Keratinocyte (primary cell): ENCODE measurements around the gene FOXK1. TPM values are rescaled to one million over a fixed set of nuclear protein-coding genes. Genes with fewer than 3 reads are reported as not detected.

Source experiments
- DNase-seq: peaks from one replicate; pipeline ENCODE4 v3.0.0-alpha.2; 2011; ENCODE audit warnings: low read depth, missing footprints, low spot score
- FAIRE-seq: peaks from 2 replicates; lab custom pipeline; 2011; peaks lifted over from hg19 to GRCh38; lab: Jason Lieb, UNC
- H2AFZ ChIP-seq: 2 replicates; pipeline ENCODE4 v1.6.0; 2012; ENCODE audit warnings: low read length, control low read depth, inconsistent platforms; ENCODE audit not compliant: control insufficient read depth
- H3K27ac ChIP-seq: 2 replicates; pipeline ENCODE4 v1.5.1; 2011; ENCODE audit warnings: low read length; ENCODE audit not compliant: control insufficient read depth, insufficient read depth
- H3K27me3 ChIP-seq: 3 replicates; pipeline ENCODE4 v1.6.0; 2011; ENCODE audit warnings: low read length; ENCODE audit not compliant: control insufficient read depth, insufficient read depth; ENCODE audit errors: extremely low read depth
- H3K36me3 ChIP-seq, 2 experiments: 2 replicates in 1 of 2; 3 replicates in 1 of 2; pipeline ENCODE4 v1.5.1; 2011; ENCODE audit warnings: low read length in 2 of 2, mild to moderate bottlenecking in 1 of 2; ENCODE audit not compliant: control insufficient read depth in 2 of 2, insufficient read depth in 2 of 2; ENCODE audit errors: extremely low read depth in 1 of 2
- H3K4me1 ChIP-seq: 3 replicates; pipeline ENCODE4 v1.5.1; 2011; ENCODE audit warnings: low read length; ENCODE audit not compliant: control insufficient read depth, insufficient read depth; ENCODE audit errors: extremely low read depth
- H3K4me2 ChIP-seq: 3 replicates; pipeline ENCODE4 v1.6.0; 2011; ENCODE audit warnings: low read depth, low read length; ENCODE audit not compliant: control insufficient read depth, insufficient read depth; ENCODE audit errors: extremely low read depth
- H3K4me3 ChIP-seq, 3 experiments: fragments of 200-600 bp in 1 of 3; sonication (generic) in 1 of 3; 2 replicates in 2 of 3; 3 replicates in 1 of 3; pipeline ENCODE4 v1.5.1; 2011 to 2016; ENCODE audit warnings: low read length in 3 of 3, mild to moderate bottlenecking in 3 of 3, control low read depth in 2 of 3, inconsistent platforms in 1 of 3, low read depth in 1 of 3, mixed read lengths in 1 of 3, mixed run types in 1 of 3, moderate library complexity in 1 of 3; ENCODE audit not compliant: control insufficient read depth in 2 of 3, insufficient read depth in 2 of 3; ENCODE audit errors: extremely low read depth in 1 of 3
- H3K79me2 ChIP-seq: 2 replicates; pipeline ENCODE4 v1.6.0; 2012; ENCODE audit warnings: low read length; ENCODE audit not compliant: control insufficient read depth, insufficient read depth
- H3K9ac ChIP-seq: 3 replicates; pipeline ENCODE4 v1.6.0; 2011; ENCODE audit warnings: low read length; ENCODE audit not compliant: control insufficient read depth, insufficient read depth; ENCODE audit errors: extremely low read depth
- H3K9me1 ChIP-seq: 3 replicates; pipeline ENCODE4 v1.6.0; 2011; ENCODE audit warnings: low read length; ENCODE audit not compliant: control insufficient read depth, insufficient read depth; ENCODE audit errors: extremely low read depth
- H3K9me3 ChIP-seq: 2 replicates; pipeline ENCODE4 v1.5.1; 2012; ENCODE audit warnings: low read depth, low read length; ENCODE audit not compliant: control insufficient read depth
- H4K20me1 ChIP-seq: 3 replicates; pipeline ENCODE4 v1.6.0; 2011; ENCODE audit warnings: low read length; ENCODE audit not compliant: control insufficient read depth, insufficient read depth; ENCODE audit errors: extremely low read depth
- EZH2 ChIP-seq: IDR thresholded peaks from one replicate; pipeline ENCODE4 v1.6.1; 2012; ENCODE audit warnings: inconsistent platforms, mild to moderate bottlenecking, low read length, moderate library complexity
- dilution Hi-C: fragments of 300-500 bp; cut with MboI; formaldehyde crosslinking; loops from one replicate; pipeline ENCODE4 v1.7.0; 2020; ENCODE audit warnings: low sequenced_read_pairs; ENCODE audit not compliant: extremely low pct_ligation_motif_present
- polyA plus RNA-seq, 5 experiments: library from polyadenylated mRNA; depleted of rRNA in 3 of 5; stranded (reverse) in 3 of 5; stranded (forward) in 1 of 5; unstranded in 1 of 5; fragments of >200 nt; gene quantifications; 1 replicate in 1 of 5; 2 replicates in 3 of 5; 3 replicates in 1 of 5; pipeline versions ENCODE4 v1.2.1 to v1.2.3, GENCODE V29; 2011 to 2012; ENCODE audit warnings: missing spikeins in 2 of 5, low read depth in 1 of 5, low replicate concordance in 1 of 5
- TF ChIP-seq, protein P1 (sequence below), 3 experiments: IDR thresholded peaks in 1 of 3; conservative IDR thresholded peaks in 1 of 3; optimal IDR thresholded peaks in 1 of 3; 2 replicates in 2 of 3; 3 replicates in 1 of 3; pipeline versions ENCODE3 to v1.5.1; 2011; ENCODE audit warnings: low read length in 3 of 3, mild to moderate bottlenecking in 3 of 3, moderate library complexity in 2 of 3, control low read depth in 1 of 3, inconsistent platforms in 1 of 3; ENCODE audit not compliant: insufficient read depth in 2 of 3; ENCODE audit errors: extremely low read depth in 1 of 3

The FOXK1 gene
- polyA plus RNA-seq, 1 donor (not counting 4 experiments of a cell fraction or from before 2014, with no cell fraction given), result 4.4 TPM

DNA sequence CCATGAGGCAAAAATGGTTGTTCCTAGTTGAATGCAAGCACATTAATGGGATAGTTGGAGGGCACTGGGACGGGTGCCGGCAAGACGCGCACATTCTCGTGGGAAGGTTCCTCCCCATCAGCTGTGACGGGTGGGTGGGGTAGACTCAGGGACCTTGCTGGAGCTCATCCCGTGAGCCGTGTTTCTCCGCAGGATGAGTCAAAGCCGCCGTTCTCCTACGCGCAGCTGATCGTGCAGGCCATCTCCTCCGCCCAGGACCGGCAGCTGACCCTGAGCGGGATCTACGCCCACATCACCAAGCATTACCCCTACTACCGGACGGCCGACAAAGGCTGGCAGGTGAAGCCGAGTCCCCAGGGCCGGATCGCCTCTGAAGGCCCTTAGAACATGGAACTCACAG is 73.0 kb downstream of the FOXK1 start:
- H4K20me1 ChIP-seq, result peaks cover 9% of the 10 kb centered on the region
- TF ChIP-seq, protein P1, sequence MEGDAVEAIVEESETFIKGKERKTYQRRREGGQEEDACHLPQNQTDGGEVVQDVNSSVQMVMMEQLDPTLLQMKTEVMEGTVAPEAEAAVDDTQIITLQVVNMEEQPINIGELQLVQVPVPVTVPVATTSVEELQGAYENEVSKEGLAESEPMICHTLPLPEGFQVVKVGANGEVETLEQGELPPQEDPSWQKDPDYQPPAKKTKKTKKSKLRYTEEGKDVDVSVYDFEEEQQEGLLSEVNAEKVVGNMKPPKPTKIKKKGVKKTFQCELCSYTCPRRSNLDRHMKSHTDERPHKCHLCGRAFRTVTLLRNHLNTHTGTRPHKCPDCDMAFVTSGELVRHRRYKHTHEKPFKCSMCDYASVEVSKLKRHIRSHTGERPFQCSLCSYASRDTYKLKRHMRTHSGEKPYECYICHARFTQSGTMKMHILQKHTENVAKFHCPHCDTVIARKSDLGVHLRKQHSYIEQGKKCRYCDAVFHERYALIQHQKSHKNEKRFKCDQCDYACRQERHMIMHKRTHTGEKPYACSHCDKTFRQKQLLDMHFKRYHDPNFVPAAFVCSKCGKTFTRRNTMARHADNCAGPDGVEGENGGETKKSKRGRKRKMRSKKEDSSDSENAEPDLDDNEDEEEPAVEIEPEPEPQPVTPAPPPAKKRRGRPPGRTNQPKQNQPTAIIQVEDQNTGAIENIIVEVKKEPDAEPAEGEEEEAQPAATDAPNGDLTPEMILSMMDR (optimal IDR thresholded peaks at IDR 0.05 in 1 of 3, IDR thresholded peaks at IDR 0.05 in 1 of 3, conservative IDR thresholded peaks at IDR 0.05 in 1 of 3; ENCODE audit: extremely low read depth in 1 of 3, insufficient read depth in 2 of 3, low read length in 3 of 3), result no peak
- TF ChIP-seq EZH2, result no peak
- H3K79me2 ChIP-seq, result peaks cover 22% of the 10 kb centered on the region
- no peak overlapping the region for H2AFZ ChIP-seq
- H3K4me2 ChIP-seq, result no peak overlapping the region
- no peak overlapping the region for H3K27ac ChIP-seq
- H3K9me3 ChIP-seq, result no peaks in the 10 kb centered on the region
- DNase-seq (no peak), FAIRE-seq (no peak)
- no peaks in the 10 kb centered on the region for H3K9me1 ChIP-seq
- peaks cover 7 to 35% of the 10 kb centered on the region in 2 experiments for H3K36me3 ChIP-seq
- H3K4me1 ChIP-seq, result no peaks in the 10 kb centered on the region
- H3K4me3 ChIP-seq, result no peak overlapping the region
- no peak overlapping the region for H3K9ac ChIP-seq
- dilution Hi-C loops, result no loop called here
- H3K27me3 ChIP-seq, result no peaks in the 10 kb centered on the region

DNA sequence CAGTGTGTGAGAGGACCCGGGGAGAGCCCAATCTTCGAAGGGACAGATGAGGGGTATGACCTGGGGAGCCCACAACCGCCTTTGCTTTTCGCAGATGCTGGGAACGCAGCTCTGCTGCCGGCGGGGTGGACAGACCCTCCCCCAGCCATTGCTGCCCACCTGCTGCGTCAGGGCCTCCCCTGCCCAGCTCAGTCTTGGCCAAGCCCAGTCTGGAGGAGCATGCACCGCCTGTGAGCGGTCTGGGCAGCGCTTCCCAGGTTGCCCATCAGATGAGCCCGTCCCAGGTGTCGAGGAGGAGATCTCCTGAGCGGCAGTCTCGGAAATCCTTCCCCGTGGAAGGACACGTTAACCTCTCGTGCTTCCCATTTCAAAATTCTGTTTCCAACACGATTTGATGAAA is 76.0 kb downstream of the FOXK1 start:
- no peaks in the 10 kb centered on the region for H3K9me3 ChIP-seq
- peaks cover 19 to 29% of the 10 kb centered on the region in 2 experiments for H3K36me3 ChIP-seq
- H3K9me1 ChIP-seq, result no peaks in the 10 kb centered on the region
- no peak overlapping the region for H2AFZ ChIP-seq
- peaks cover 9% of the 10 kb centered on the region for H4K20me1 ChIP-seq
- H3K4me1 ChIP-seq, result peaks cover 10% of the 10 kb centered on the region
- no peak overlapping the region for H3K9ac ChIP-seq
- H3K79me2 ChIP-seq, result peaks cover 3% of the 10 kb centered on the region
- dilution Hi-C loops, result no loop called here
- no peak overlapping the region for H3K4me3 ChIP-seq
- no peak for TF ChIP-seq EZH2
- TF ChIP-seq, protein P1 (optimal IDR thresholded peaks at IDR 0.05 in 1 of 3, IDR thresholded peaks at IDR 0.05 in 1 of 3, conservative IDR thresholded peaks at IDR 0.05 in 1 of 3; ENCODE audit: extremely low read depth in 1 of 3, insufficient read depth in 2 of 3, low read length in 3 of 3), result no peak
- DNase-seq (no peak), FAIRE-seq (no peak)
- H3K4me2 ChIP-seq, result no peak overlapping the region
- no peaks in the 10 kb centered on the region for H3K27me3 ChIP-seq
- H3K27ac ChIP-seq, result no peak overlapping the region
